B cell (primary cell): Measurements from ENCODE around the gene SYNE2. TPM values are rescaled to one million over a fixed set of nuclear protein-coding genes. Genes with fewer than 3 reads are reported as not detected.
"Not testable (repeated sequence)": the region's sequence is repeated elsewhere in the genome, so short reads cannot be mapped to it uniquely, and the experiment has no call there.

ENCODE experiments used
- ATAC-seq: fragments of 200-7000 bp; cut with Tn5 transposase; one replicate; pipeline ENCODE4 v1.10.0; 2021; ENCODE audit warnings: low read depth, mild to moderate bottlenecking, moderate number of reproducible peaks, moderate library complexity
- CTCF ChIA-PET: fragments of 350-600 bp; sonication (Branson Sonifier 250); formaldehyde crosslinking; loops from one replicate; lab custom pipeline; 2021; ENCODE audit warnings: antibody characterized with exemption, inconsistent platforms; lab: Charles Lee
- POLR2A ChIA-PET: fragments of 350-600 bp; sonication (Branson Sonifier 250); formaldehyde crosslinking; loops from one replicate; lab custom pipeline; 2021; ENCODE audit warnings: antibody characterized with exemption; lab: Charles Lee
- DNase-seq: peaks from one replicate; pipeline ENCODE4 v3.0.0; 2013
- H2AFZ ChIP-seq: 2 replicates; pipeline ENCODE4 v1.6.1; 2012; ENCODE audit warnings: mild to moderate bottlenecking, low read depth, low read length; ENCODE audit not compliant: insufficient read depth, poor library complexity, severe bottlenecking
- H3K27ac ChIP-seq, 2 donors: 1 replicate in 1 of 2; 2 replicates in 1 of 2; pipeline ENCODE4 v1.5.1; 2012 to 2013; ENCODE audit warnings: low read length in 2 of 2, mild to moderate bottlenecking in 2 of 2, moderate library complexity in 1 of 2
- H3K27me3 ChIP-seq, 4 experiments: fragments of 200-600 bp in 1 of 4; sonication (generic) in 1 of 4; replicated peaks in 1 of 4; 1 replicate in 2 of 4; 2 replicates in 2 of 4; pipeline versions ENCODE4 v1.6.1 to v1.7.0; 2013 to 2016; ENCODE audit warnings: low read length in 3 of 4, mild to moderate bottlenecking in 2 of 4, mixed read lengths in 1 of 4, moderate library complexity in 1 of 4; ENCODE audit not compliant: insufficient read depth in 4 of 4, control insufficient read depth in 3 of 4; ENCODE audit errors: control extremely low read depth in 1 of 4
- H3K36me3 ChIP-seq, 2 experiments: replicated peaks in 1 of 2; 1 replicate in 1 of 2; 2 replicates in 1 of 2; pipeline versions ENCODE4 v1.6.1 to v1.7.1; 2013; ENCODE audit warnings: low read length in 1 of 2; ENCODE audit not compliant: insufficient read depth in 2 of 2, control insufficient read depth in 1 of 2; ENCODE audit errors: control extremely low read depth in 1 of 2, extremely low read depth in 1 of 2
- H3K4me1 ChIP-seq, 2 donors: fragments of 200-600 bp in 1 of 2; sonication (generic) in 1 of 2; 1 replicate in 1 of 2; 2 replicates in 1 of 2; pipeline versions ENCODE4 v1.5.1 to v1.6.1; 2013 to 2017; ENCODE audit warnings: low read length in 2 of 2; ENCODE audit not compliant: control insufficient read depth in 2 of 2, insufficient read depth in 2 of 2
- H3K4me2 ChIP-seq: replicated peaks from 2 replicates; pipeline ENCODE3; 2012; ENCODE audit warnings: mild to moderate bottlenecking, low read depth, low read length; ENCODE audit not compliant: poor library complexity, severe bottlenecking
- H3K4me3 ChIP-seq, 5 experiments: fragments of 200-600 bp in 1 of 5; sonication (generic) in 1 of 5; 1 replicate in 3 of 5; 2 replicates in 2 of 5; pipeline versions ENCODE4 v1.5.1 to v1.7.0; 2011 to 2016; ENCODE audit warnings: low read length in 4 of 5, mild to moderate bottlenecking in 4 of 5, low read depth in 2 of 5, control low read depth in 1 of 5, moderate library complexity in 1 of 5; ENCODE audit not compliant: insufficient read depth in 1 of 5; ENCODE audit errors: control extremely low read depth in 1 of 5, extremely low read depth in 1 of 5
- H3K79me2 ChIP-seq: fragments of 200-600 bp; sonication (generic); one replicate; pipeline ENCODE4 v1.6.0; 2016; ENCODE audit warnings: low read length; ENCODE audit not compliant: control insufficient read depth, insufficient read depth
- H3K9ac ChIP-seq: fragments of 200-600 bp; sonication (generic); 2 replicates; pipeline ENCODE4 v1.6.1; 2017; ENCODE audit warnings: mild to moderate bottlenecking, low read length, moderate library complexity
- H3K9me3 ChIP-seq, 3 donors: one replicate each; pipeline versions ENCODE4 v1.6.1 to v1.7.1; 2013; ENCODE audit warnings: low read length in 2 of 3; ENCODE audit not compliant: control insufficient read depth in 2 of 3, insufficient read depth in 1 of 3; ENCODE audit errors: control extremely low read depth in 1 of 3
- H4K20me1 ChIP-seq: 2 replicates; pipeline ENCODE4 v1.6.0; 2012; ENCODE audit warnings: mild to moderate bottlenecking, low read length; ENCODE audit not compliant: insufficient read depth, control insufficient read depth, poor library complexity, severe bottlenecking
- H3K27ac Mint-ChIP-seq: one replicate; pipeline ENCODE4 v1.8.0; 2021; ENCODE audit warnings: mixed read lengths
- H3K27me3 Mint-ChIP-seq: one replicate; pipeline ENCODE4 v1.8.0; 2021; ENCODE audit warnings: mixed read lengths
- H3K4me1 Mint-ChIP-seq: one replicate; pipeline ENCODE4 v1.8.0; 2021; ENCODE audit warnings: mixed read lengths
- H3K4me3 Mint-ChIP-seq: one replicate; pipeline ENCODE4 v1.8.0; 2021; ENCODE audit warnings: mixed read lengths
- H3K9me3 Mint-ChIP-seq: one replicate; pipeline ENCODE4 v1.8.0; 2022; ENCODE audit warnings: mixed read lengths; ENCODE audit not compliant: insufficient read depth
- EZH2 ChIP-seq: IDR thresholded peaks from 2 replicates; pipeline ENCODE4 v1.6.1; 2012; ENCODE audit warnings: borderline replicate concordance, low read depth, mild to moderate bottlenecking, moderate library complexity, low read length; ENCODE audit not compliant: insufficient read depth, poor library complexity, severe bottlenecking
- WGBS: methylation state at CpG from one replicate; pipeline ENCODE4 v1.1.5; 2013; ENCODE audit warnings: missing lambda C conversion rate; ENCODE audit not compliant: insufficient coverage; 5-methylcytosine and 5-hydroxymethylcytosine counted together
- intact Hi-C: fragments of 100-400 bp; cut with micrococcal nuclease; formaldehyde crosslinking; loops from one replicate; pipeline ENCODE4 v1.10.0; 2022
- polyA plus RNA-seq: library from polyadenylated mRNA; depleted of rRNA; stranded (reverse); fragments of >200 nt; gene quantifications from 2 replicates; pipeline ENCODE4 v1.2.3, GENCODE V29; 2012
- total RNA-seq, 2 donors: library from RNA; stranded (reverse); fragments of 120-200 nt in 1 of 2; gene quantifications; 1 replicate in 1 of 2; 2 replicates in 1 of 2; pipeline versions ENCODE4 v1.2.3 to v1.2.4, GENCODE V29; 2013 to 2022
- TF ChIP-seq, protein P1 (sequence below): fragments of 200-600 bp; IDR thresholded peaks from one replicate; pipeline ENCODE4 v1.8.0; 2022; ENCODE audit warnings: antibody characterized with exemption, mild to moderate bottlenecking

SYNE2 gene
- total and polyA plus RNA-seq, 2 donors (not counting 1 experiment from before 2014, with no cell fraction given) = 39.5 to 105 TPM

DNA sequence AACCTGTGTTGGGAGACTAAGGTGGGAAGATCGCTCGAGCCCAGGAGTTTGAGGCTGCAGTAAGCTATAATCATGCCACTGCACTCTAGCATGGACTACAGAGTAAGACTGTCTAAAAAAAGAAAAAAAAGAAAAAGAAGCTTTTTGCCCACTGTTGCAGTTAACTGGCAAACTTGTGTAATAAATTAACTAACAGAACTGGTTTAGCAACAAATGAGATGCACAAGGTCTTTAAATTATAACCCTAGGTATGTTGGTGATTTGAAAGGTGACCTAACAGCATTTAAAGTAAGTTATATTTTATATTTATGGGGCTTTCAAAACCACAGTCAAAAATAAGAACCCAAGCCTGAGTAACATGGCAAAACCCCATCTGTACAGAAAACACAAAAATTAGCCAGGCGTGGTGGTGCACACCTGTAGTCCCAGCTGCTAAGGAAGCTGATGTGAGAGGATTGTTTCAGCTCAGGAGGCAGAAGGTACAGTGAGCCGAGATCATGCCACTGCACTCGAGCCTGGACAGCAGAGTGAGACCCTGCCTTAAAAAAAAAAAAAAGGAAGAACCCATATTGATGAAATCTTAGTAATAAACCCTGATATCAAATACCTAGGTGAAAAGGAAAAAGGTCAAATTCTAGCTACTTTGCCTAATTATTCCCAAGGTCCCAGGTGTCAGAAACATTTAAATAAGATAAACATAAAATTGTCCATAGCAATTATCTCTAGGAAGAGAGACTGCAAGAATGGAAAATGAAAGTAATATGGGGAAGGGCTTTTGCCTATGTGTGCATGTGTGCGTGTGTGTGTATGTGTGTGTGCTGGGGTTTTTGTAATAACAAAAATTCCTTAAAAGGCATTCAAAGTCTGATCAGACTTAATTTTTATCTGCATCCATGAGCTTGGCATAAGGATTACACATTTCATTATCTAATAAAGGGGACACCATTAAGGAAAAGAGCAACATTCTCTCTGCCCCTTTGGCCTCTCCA lies 15.4 kb downstream of the SYNE2 start:
- H3K4me1 ChIP-seq = peaks cover 50 to 64% of the 10 kb centered on the region in 2 donors
- ChIA-PET CTCF (interaction anchor here (1.0 to 1.6 kb wide), 2 partner anchors 14 to 427 kb away, joined by 3 to 4 read pairs; partner anchors contain the start of gene ESR2), POLR2A (interaction anchor here (0.7 to 1.3 kb wide), 2 partner anchors 15 to 436 kb away, joined by 3 to 4 read pairs; partner anchors contain the start of gene SYNE2)
- no peaks in the 10 kb centered on the region for H3K27me3 Mint-ChIP-seq
- DNase-seq (peak; percentile 70), ATAC-seq (peak; percentile 37)
- intact Hi-C loops = loop anchor here (1.0 kb wide), 1 partner anchor 15 kb away; the partner anchor contains the start of gene SYNE2
- no peak overlapping the region for H2AFZ ChIP-seq
- H3K4me2 ChIP-seq = peak overlapping the region; percentile 45
- H3K9me3 Mint-ChIP-seq = no peaks in the 10 kb centered on the region
- no peaks in the 10 kb centered on the region for H4K20me1 ChIP-seq
- 56% methylated on average over 3 of the region's 6 CpGs for WGBS
- H3K4me3 ChIP-seq = peak overlapping the region in 1 of 5 experiments; percentile 31
- peak overlapping the region; percentile 83 for H3K27ac Mint-ChIP-seq
- H3K27me3 ChIP-seq = no peaks in the 10 kb centered on the region
- peaks cover 56% of the 10 kb centered on the region for H3K4me1 Mint-ChIP-seq
- peak overlapping the region; percentile 27 for H3K9ac ChIP-seq
- H3K9me3 ChIP-seq = peaks cover 0 to 3% (median 0%) of the 10 kb centered on the region in 3 donors
- TF ChIP-seq, protein P1, sequence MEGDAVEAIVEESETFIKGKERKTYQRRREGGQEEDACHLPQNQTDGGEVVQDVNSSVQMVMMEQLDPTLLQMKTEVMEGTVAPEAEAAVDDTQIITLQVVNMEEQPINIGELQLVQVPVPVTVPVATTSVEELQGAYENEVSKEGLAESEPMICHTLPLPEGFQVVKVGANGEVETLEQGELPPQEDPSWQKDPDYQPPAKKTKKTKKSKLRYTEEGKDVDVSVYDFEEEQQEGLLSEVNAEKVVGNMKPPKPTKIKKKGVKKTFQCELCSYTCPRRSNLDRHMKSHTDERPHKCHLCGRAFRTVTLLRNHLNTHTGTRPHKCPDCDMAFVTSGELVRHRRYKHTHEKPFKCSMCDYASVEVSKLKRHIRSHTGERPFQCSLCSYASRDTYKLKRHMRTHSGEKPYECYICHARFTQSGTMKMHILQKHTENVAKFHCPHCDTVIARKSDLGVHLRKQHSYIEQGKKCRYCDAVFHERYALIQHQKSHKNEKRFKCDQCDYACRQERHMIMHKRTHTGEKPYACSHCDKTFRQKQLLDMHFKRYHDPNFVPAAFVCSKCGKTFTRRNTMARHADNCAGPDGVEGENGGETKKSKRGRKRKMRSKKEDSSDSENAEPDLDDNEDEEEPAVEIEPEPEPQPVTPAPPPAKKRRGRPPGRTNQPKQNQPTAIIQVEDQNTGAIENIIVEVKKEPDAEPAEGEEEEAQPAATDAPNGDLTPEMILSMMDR = no peak
- no peak for TF ChIP-seq EZH2
- peak overlapping the region; percentile 59 for H3K4me3 Mint-ChIP-seq
- no peaks in the 10 kb centered on the region for H3K36me3 ChIP-seq
- peak overlapping the region; percentile 53 to 74 for H3K27ac ChIP-seq
- H3K79me2 ChIP-seq = peaks cover 21% of the 10 kb centered on the region

DNA sequence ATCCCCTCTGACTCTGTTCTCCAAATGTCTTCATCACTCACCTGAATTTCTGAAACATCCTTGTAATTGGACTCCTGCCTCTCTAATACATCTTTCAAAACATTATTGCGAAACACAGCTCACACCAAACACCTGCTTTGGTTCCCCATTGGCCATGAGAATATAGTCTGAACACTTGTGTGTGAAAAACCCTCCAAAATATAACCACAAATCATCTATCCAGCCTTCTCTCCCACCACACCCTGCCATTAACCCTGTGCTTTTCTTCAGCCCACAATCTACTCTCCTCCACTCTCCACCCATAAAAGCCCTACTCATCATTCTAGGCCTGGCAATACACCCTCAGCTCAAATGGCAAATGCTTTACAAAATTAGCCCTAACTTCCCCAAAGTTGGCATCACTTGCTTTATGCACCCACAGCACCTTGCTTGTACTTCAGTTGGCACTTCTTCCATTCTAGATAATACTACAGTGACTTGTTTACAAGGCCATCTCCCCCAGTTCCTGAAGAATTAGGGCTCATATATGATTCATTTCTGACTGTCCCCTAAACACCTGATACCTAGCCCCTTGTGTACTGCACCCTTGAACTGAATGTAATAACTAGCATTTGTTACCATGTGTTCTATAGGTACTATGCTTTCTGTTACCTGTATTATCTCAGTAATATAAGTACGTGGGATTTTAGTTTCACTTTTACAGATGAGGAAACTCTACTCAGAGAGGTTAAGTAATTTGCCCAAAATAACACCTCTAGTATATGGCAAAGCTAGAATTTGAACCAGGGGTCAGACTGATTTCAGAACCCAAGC lies 17.3 kb downstream of the SYNE2 start:
- no CpG with 5 or more reads among the region's 2 CpGs for WGBS
- H3K27me3 Mint-ChIP-seq, H3K4me3 ChIP-seq, H3K36me3 ChIP-seq, H3K9me3 Mint-ChIP-seq, H3K27me3 ChIP-seq, H3K9ac ChIP-seq, POLR2A ChIA-PET, CTCF ChIA-PET, DNase-seq, H3K9me3 ChIP-seq, intact Hi-C loops, H4K20me1 ChIP-seq: not testable (repeated sequence)
- Mint-ChIP-seq H3K27ac (peak overlapping the region; percentile 81), H3K4me1 (peaks cover 55% of the 10 kb centered on the region), H3K4me3 (peak overlapping the region; percentile 57)
- peaks cover 45 to 61% of the 10 kb centered on the region in 2 donors for H3K4me1 ChIP-seq
- H2AFZ ChIP-seq = peak overlapping the region; percentile 56
- peak overlapping the region; percentile 4 to 71 for H3K27ac ChIP-seq
- H3K4me2 ChIP-seq = peak overlapping the region; percentile 29
- peaks cover 23% of the 10 kb centered on the region for H3K79me2 ChIP-seq
- ATAC-seq = peak; percentile 28

DNA sequence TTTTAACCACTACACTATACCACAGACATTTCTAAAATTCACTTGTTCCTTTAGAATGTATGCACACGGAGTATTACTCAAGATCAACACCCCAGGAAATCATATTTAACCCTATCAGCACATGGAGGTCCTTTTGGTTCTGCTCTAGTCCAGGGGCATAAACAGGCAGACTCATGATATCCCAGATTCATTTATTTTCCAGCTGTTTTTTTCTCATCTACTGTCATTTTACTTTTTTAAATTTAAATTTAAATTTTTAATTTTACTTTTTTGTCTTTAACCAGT lies 17.9 kb downstream of the SYNE2 start:
- H3K27ac ChIP-seq, intact Hi-C loops, H3K9me3 ChIP-seq, H3K4me3 Mint-ChIP-seq, H3K9me3 Mint-ChIP-seq, CTCF ChIA-PET, H3K27me3 ChIP-seq, H2AFZ ChIP-seq, H3K27me3 Mint-ChIP-seq, H3K4me2 ChIP-seq, ATAC-seq, H3K27ac Mint-ChIP-seq, H3K9ac ChIP-seq, H3K4me3 ChIP-seq, H3K36me3 ChIP-seq, POLR2A ChIA-PET, H4K20me1 ChIP-seq, DNase-seq: not testable (repeated sequence)
- H3K4me1 Mint-ChIP-seq = peaks cover 55% of the 10 kb centered on the region
- Histone ChIP-seq H3K79me2 (peaks cover 26% of the 10 kb centered on the region), H3K4me1 (peaks cover 43 to 56% of the 10 kb centered on the region in 2 donors)
- WGBS = no CpG with 5 or more reads among the region's 1 CpG
